Stimulated activated CD8-positive, alpha-beta memory T cell treated with anti-CD3 and anti-CD28 coated beads, Interleukin-15, amount 100 ng/mL, for 1 hour (primary cell): ENCODE measurements around the gene TUBGCP2.

Source experiments
- DNase-seq: peaks from one replicate; pipeline ENCODE4 v3.0.0-alpha.2; 2020; ENCODE audit warnings: low read depth

Gene TUBGCP2

GRCh38 chr10:133302230-133302629 is 6.4 kb downstream of the TUBGCP2 start:
- DNase-seq: no peak

- no peak for DNase-seq
Observed at GRCh38 chr10:133299738-133300137, 8.9 kb downstream of the TUBGCP2 start.

DNA sequence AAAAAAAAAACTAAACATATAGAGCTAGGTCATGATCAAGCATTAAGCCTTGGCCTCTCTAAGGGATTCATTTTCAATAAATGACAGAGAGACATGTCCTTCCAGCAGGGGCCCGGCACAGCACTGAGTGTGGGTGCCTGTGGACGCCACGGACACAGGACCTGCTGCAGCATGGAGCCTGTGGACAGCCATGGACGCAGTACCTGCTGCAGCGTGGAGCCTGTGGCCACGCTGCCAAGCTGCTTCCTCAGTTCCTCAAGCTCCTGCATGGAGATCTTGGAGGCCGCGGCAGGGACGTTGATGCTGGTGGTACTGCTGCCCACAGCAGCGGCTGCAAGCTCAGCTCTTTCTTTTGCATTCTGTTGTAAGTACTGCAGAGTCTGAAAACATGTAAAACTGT is 9.4 kb downstream of the TUBGCP2 start:
- no peak for DNase-seq

DNA sequence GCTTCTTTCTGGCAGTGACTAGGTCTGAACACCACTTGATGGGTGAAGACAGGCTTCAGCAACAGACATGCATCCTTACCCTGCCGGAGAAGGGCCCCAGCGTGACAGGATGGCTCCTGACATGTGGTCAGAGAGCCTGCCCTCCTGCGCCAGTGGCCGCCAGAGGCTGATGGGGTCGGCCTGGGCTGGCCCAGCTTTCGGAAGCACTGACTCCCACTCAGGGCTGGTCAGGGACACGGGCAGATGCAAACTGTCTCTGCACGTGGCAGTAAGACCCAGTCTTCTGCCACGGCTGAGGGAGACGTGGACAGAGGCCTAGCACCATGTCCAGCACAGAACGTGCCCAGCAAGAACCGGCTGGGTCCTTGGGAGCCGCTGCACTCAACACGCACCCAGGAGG is 10.2 kb downstream of the TUBGCP2 start:
- no peak for DNase-seq

DNA sequence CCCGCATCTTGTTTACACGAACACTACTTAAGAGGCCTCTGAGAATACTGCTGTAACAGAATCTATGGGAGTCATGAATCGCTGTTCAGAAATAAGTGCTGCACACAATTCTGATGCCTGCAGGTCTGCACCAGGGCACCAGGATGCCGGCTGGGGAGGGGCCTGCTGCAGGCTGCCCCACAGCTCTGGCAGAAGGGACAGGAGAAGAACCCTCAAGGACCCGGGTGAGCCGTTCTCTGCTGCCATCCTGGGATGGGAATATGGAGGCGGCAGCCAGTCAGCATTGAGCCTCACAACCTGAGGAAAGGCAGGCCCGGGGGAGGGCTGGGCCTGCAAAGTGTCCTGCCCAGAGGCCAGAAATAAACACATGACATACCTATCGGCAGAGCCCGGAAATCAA is 11.2 kb downstream of the TUBGCP2 start:
- no peak for DNase-seq

DNA sequence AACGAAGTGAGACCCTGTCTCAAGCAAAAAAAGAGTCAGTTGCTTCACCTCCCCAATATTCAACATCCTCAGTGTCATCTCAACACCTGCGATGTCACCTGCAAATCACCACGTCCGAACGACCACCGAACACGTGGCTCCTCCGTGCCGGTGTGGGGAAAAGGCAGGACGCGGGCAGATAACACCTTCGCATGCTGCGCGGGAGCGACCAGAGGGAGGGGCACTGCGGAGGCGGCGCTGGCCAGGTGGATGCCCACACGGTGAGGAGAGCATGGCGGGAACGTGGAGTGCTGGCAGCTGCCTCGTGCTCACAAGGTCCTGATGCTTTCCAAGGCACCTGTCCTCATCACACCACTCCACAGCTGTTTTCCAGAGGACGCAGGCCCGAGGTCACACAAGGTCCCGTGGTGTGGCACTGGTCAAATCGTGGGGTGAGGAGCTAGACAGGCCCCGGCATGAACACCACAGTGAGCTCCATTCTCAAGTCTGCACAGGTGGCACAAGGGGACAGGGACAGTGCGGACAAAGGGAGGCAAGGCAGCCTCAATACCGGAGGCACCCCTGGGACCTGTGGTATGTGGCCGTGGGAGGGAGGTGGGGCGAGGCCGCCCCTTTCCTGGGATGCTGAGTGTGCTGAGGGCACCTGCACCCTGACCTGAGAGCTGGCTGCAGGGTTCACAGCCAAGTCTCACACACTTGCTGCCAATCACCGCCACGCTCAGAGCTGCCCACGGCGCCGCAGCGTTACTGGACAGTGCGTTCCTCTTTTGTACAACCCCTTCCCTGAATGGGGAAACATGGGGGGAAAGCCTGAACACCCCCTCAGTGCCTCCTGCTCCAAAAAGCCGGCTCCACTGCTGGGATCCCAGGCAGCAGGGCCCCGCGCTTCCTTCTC is 13.0 kb downstream of the TUBGCP2 start:
- DNase-seq: no peak

- DNase-seq: no peak
Observed at GRCh38 chr10:133294189-133294588, 14.5 kb downstream of the TUBGCP2 start.

DNA sequence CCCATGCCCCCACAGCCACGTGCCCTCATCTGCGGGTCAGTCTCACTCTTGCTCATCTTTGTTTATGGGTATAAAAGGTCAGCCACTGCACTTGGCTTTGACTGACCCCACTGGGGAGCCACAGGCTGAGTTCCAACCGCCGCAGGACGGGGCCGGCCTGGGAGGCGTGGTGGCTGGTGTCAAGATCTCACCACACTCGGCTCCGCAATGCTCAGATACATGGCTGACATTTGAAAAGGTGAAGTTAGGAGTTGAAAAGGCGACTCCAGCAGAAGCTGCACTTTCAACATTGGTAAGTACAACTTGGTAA is 14.9 kb downstream of the TUBGCP2 start:
- DNase-seq: no peak

DNA sequence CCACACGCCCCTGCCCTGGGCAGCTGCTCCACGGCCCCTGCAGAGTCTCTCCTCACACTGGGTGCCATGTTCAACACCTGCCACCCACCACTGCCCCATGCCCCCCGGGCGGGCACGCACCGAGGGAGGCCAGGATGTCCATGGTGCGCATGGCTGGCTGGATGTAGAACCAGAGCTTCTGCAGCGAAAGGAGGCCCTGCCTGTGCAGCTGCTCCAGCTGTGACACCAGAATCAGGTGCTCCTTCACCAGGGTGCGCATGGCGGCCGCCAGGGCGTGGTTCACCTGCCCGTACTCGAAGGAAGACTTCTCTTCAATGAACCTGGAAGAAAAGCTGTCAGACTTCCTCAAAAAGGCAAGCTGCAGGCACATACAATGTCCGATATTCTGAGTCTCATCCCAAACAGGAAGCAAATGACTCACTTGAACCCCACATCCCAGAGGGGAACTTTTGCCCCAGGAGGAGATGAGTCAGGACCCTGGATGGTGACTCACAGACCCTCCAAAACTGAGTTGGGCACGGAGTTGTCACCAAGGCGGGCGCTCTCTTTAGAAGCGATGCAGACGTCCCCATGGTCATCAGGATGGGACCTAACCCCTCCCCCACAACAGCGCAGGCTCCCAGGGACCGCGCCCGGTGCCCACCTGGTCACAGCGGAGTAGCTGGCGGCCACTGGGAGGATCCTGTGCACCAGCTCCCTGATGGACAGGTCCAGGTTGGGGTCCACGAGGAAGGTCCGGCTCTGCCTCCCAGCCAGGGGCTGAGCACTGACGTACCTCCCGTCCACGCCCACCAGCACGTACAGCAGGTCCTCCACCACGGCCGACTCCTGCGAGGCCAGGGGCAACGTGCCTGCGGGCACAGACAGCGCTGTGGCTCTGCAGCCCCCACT is 15.5 kb downstream of the TUBGCP2 start:
- DNase-seq: no peak

DNA sequence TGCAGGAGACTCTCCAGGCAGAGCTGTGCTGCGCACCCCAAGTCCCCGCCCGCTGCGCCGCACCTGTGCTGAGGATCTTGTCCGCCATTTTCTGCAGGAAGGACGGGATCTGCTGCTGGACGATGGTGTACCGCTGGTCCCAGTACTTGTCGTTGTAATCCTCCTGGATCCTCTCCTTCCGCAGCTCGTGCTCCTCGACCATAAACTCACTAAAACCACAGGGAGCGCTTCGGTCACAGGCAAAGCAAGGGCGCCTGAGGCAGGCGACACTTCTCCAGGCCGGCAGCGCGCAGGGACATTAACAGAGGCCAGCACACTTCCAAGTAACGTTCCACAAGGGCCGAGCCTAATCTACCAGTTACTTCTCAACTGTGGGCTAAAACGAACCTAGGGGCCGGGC is 18.9 kb downstream of the TUBGCP2 start:
- DNase-seq: no peak

DNA sequence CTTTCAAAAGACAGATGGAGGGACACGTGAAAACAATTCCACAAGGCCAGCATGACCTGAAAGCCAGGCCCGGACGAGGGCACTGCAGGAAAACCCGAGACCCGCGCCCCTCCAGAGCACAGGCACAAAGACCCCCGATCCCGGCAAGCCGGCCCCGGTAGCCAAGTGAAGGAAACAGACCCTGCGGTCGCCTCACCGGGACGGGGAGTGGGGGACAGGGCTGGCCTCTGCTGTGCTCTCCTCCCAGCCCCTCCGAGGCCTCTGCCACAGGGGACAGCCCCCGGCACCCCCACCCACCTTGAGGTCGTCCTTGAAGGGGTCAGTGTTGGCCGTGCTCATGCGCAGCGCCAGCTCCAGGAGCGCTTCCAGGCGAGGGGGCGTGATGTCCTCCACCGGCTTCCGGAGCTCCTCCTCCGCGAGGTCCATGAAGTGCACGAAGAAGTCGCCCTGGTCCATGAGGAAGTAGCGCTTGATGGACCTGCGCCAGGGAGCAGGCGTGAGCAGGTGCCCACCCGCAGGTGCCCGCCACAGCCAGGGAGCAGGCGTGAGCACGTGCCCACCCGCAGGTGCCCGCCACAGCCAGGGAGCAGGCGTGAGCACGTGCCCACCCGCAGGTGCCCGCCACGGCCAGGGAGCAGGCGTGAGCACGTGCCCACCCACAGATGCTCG is 20.7 kb downstream of the TUBGCP2 start:
- DNase-seq: no peak

GRCh38 chr10:133286366-133286765 is 22.3 kb downstream of the TUBGCP2 start:
- no peak for DNase-seq

- DNase-seq: no peak
Observed at GRCh38 chr10:133285217-133285616, 23.5 kb downstream of the TUBGCP2 start.

DNA sequence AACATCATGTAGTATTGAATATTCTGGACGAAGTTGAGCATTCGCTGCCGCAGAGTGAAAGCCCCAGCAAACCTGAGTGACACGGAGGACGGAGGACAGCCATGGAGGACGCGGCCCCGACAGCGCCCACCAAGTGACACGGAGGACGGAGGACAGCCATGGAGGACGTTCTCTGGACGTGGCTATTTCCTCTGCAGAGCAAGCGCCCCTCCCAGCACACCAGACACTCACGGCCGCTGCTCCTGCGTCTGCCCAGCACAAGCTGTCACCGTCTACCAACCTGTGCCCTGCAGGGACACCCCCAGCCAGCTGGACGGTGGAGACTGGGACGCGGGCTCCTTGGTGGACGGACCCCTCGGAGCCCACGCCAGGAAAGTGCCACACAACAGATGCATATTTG is 24.7 kb downstream of the TUBGCP2 start:
- DNase-seq: no peak

DNA sequence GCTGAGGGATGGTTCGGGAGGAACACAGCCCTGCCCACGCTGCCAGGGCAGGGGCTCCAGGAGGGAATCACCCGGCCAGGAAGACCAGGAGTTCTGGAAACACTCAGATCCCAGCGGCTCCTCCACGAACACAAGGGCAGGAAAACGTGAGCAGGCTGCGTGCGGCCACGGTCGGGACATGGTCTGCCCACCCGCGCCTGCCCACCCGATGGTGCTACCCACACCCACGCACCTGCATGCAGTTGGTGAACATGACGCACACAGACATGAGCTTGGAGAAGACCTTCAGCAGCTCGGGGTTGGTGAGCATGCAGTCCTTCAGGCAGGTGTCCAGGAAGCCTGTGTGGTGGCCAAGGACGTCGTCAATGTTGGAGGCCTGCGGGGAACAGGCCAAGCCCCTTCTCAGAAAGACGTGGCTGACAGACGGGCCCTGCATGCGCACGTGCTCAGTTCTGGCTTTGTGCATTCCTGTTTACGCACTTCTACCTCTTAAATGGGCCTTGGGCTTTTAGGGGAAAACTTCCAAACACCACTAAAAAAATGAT is 25.8 kb downstream of the TUBGCP2 start:
- no peak for DNase-seq

GRCh38 chr10:133281628-133282372 is 26.9 kb downstream of the TUBGCP2 start:
- no peak for DNase-seq

DNA sequence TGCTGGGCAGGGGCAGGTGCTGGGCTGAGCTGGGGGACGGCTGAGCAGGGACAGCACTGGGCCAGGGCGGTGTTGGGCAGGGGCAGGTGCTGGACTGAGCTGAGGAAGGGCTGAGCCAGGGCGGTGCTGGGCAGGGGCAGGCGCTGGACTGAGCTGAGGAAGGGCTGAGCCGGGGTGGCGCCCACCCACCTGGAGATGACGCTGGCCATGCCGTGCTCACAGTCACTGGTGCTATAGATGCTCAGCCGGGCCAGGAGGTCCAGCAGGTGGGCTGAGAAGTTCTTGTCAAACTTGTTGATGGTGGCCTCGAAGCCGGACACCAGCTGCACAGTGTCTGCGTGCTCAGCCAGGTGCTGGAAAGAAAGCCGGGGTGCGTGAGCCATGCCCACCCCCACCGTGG is 27.6 kb downstream of the TUBGCP2 start:
- DNase-seq: no peak

DNA sequence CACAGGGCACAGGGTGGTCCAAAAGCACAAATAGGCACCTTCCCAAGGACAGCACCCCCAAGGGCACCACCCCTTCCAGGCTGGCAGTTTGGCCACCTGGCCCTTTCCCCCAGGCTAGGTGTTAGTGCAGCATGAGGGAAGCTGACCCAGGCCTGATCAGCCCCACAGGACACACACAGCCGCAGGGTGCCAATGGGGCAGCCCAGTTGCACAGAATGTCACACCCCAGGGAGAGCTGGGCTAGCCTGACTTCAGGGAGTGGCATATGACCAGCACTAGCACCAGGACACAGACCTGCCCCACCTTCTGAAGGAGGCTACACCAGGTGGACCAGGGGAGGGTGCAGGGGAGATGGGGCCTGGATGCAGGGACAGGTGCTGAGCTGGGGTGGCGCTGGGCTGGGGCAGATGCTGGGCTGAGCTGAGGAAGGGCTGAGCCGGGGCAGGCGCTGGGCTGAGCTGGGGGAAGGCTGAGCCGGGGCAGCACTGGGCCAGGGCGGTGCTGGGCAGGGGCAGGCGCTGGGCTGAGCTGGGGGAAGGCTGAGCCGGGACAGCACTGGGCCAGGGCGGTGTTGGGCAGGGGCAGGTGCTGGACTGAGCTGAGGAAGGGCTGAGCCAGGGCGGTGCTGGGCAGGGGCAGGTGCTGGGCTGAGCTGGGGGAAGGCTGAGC is 28.1 kb downstream of the TUBGCP2 start:
- no peak for DNase-seq

GRCh38 chr10:133279326-133280226 is 29.1 kb downstream of the TUBGCP2 start:
- no peak for DNase-seq
